ENCODE results near the gene SGCA. TPM values are rescaled to one million over a fixed set of nuclear protein-coding genes. Genes with fewer than 3 reads are reported as not detected.

The SGCA gene
- total and polyA plus RNA-seq, 9 of the 15 experiments (the other 6 are each of a cell fraction or from before 2014, with no cell fraction given): not detected

DNA sequence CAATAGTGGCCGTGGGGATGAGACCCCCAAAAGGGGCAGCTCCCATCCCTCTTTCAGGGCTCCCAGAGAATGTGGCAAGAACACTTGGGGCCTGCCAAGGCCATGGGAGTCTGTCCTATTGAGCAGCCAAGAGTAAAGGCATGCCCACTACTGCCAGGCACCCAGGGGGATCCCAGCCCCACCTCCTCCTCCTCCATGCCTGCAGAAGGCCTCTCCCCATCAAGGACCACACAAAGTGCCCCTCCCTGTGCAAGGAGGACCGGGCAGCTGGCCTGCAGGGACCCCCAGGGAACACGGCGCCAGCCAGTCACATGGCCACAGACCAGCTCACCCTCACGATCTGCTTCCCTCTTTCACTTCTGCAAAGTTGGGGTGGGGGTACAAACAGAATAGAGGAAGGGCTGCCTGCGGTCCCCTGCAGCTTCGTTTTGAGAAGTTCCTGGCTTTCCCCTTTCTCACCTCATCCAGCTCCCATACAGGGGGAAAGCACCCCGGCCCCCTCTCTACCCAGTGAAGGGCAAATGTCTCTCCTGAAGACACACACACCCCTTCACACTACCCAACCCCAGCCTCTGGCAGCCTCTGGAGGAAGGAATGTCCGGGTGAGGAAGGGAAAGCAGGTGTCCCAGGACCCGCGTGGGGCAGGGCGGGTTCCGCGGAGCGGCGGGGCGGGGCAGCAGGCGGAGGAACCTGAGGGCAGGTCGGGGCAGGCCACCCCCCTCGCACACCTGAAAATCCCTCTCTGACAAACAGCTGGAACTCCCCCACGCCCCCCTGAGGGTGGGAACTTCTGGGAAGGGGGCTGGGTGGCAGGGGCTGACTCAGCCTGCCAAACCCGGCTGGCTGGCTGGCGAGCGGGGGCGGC is 17.3 kb upstream of the SGCA start (continued):
- 0 out of 2 replicates have a peak, but pooled peaks have one; percentile 9 for TF ChIP-seq POLR2G (IDR thresholded peaks at IDR 0.05; ENCODE audit: low read depth, low read length)
- no peak for TF ChIP-seq SMC3 (conservative IDR thresholded peaks at IDR 0.05; ENCODE audit: insufficient read depth, low read depth, low read length)
- TF ChIP-seq, protein P1, sequence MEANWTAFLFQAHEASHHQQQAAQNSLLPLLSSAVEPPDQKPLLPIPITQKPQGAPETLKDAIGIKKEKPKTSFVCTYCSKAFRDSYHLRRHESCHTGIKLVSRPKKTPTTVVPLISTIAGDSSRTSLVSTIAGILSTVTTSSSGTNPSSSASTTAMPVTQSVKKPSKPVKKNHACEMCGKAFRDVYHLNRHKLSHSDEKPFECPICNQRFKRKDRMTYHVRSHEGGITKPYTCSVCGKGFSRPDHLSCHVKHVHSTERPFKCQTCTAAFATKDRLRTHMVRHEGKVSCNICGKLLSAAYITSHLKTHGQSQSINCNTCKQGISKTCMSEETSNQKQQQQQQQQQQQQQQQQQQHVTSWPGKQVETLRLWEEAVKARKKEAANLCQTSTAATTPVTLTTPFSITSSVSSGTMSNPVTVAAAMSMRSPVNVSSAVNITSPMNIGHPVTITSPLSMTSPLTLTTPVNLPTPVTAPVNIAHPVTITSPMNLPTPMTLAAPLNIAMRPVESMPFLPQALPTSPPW (CRISPR knock-in tag; IDR thresholded peaks at IDR 0.05): peak; percentile 61; the same call in 1 of the 2 replicates
- TF ChIP-seq PHB (CRISPR knock-in tag; IDR thresholded peaks at IDR 0.05): no peak
- TF ChIP-seq, protein P2, sequence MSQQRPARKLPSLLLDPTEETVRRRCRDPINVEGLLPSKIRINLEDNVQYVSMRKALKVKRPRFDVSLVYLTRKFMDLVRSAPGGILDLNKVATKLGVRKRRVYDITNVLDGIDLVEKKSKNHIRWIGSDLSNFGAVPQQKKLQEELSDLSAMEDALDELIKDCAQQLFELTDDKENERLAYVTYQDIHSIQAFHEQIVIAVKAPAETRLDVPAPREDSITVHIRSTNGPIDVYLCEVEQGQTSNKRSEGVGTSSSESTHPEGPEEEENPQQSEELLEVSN (IDR thresholded peaks at IDR 0.05; ENCODE audit: borderline replicate concordance in 1 of 2, extremely low read depth in 1 of 2, insufficient read depth in 1 of 2, insufficient read length in 1 of 2, low read depth in 1 of 2, low read length in 1 of 2, poor library complexity in 1 of 2, severe bottlenecking in 1 of 2): peak in 1 of 2 experiments; percentile 28
- TF ChIP-seq, protein P3, sequence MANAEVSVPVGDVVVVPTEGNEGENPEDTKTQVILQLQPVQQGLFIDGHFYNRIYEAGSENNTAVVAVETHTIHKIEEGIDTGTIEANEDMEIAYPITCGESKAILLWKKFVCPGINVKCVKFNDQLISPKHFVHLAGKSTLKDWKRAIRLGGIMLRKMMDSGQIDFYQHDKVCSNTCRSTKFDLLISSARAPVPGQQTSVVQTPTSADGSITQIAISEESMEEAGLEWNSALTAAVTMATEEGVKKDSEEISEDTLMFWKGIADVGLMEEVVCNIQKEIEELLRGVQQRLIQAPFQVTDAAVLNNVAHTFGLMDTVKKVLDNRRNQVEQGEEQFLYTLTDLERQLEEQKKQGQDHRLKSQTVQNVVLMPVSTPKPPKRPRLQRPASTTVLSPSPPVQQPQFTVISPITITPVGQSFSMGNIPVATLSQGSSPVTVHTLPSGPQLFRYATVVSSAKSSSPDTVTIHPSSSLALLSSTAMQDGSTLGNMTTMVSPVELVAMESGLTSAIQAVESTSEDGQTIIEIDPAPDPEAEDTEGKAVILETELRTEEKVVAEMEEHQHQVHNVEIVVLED (CRISPR knock-in tag; IDR thresholded peaks at IDR 0.05): no peak
- TF ChIP-seq NBN (IDR thresholded peaks at IDR 0.05; ENCODE audit: low read depth): no peak
- no peak for TF ChIP-seq FOXJ3 (CRISPR knock-in tag; IDR thresholded peaks at IDR 0.05)
- no peak for TF ChIP-seq RBM17 (IDR thresholded peaks at IDR 0.05; ENCODE audit: borderline replicate concordance, low read depth, low read length)
- no peak for TF ChIP-seq FOXA1 (IDR thresholded peaks at IDR 0.05; ENCODE audit: borderline replicate concordance)
- TF ChIP-seq, protein P4, sequence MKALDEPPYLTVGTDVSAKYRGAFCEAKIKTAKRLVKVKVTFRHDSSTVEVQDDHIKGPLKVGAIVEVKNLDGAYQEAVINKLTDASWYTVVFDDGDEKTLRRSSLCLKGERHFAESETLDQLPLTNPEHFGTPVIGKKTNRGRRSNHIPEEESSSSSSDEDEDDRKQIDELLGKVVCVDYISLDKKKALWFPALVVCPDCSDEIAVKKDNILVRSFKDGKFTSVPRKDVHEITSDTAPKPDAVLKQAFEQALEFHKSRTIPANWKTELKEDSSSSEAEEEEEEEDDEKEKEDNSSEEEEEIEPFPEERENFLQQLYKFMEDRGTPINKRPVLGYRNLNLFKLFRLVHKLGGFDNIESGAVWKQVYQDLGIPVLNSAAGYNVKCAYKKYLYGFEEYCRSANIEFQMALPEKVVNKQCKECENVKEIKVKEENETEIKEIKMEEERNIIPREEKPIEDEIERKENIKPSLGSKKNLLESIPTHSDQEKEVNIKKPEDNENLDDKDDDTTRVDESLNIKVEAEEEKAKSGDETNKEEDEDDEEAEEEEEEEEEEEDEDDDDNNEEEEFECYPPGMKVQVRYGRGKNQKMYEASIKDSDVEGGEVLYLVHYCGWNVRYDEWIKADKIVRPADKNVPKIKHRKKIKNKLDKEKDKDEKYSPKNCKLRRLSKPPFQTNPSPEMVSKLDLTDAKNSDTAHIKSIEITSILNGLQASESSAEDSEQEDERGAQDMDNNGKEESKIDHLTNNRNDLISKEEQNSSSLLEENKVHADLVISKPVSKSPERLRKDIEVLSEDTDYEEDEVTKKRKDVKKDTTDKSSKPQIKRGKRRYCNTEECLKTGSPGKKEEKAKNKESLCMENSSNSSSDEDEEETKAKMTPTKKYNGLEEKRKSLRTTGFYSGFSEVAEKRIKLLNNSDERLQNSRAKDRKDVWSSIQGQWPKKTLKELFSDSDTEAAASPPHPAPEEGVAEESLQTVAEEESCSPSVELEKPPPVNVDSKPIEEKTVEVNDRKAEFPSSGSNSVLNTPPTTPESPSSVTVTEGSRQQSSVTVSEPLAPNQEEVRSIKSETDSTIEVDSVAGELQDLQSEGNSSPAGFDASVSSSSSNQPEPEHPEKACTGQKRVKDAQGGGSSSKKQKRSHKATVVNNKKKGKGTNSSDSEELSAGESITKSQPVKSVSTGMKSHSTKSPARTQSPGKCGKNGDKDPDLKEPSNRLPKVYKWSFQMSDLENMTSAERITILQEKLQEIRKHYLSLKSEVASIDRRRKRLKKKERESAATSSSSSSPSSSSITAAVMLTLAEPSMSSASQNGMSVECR (CRISPR knock-in tag; IDR thresholded peaks at IDR 0.05): peak; percentile 47; the same call in 1 of the 2 replicates
- TF ChIP-seq, protein P5, sequence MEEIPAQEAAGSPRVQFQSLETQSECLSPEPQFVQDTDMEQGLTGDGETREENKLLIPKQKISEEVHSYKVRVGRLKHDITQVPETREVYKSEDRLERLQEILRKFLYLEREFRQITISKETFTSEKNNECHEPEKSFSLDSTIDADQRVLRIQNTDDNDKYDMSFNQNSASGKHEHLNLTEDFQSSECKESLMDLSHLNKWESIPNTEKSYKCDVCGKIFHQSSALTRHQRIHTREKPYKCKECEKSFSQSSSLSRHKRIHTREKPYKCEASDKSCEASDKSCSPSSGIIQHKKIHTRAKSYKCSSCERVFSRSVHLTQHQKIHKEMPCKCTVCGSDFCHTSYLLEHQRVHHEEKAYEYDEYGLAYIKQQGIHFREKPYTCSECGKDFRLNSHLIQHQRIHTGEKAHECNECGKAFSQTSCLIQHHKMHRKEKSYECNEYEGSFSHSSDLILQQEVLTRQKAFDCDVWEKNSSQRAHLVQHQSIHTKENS (CRISPR knock-in tag; IDR thresholded peaks at IDR 0.05): no peak
- no peak for TF ChIP-seq ZNF76 (CRISPR knock-in tag; IDR thresholded peaks at IDR 0.05; ENCODE audit: borderline replicate concordance)
- TF ChIP-seq EP400 (IDR thresholded peaks at IDR 0.05): peak; percentile 28; the same call in 1 of the 2 replicates
- no peak for TF ChIP-seq SMAD1 (IDR thresholded peaks at IDR 0.05; ENCODE audit: low read depth, low read length, partially characterized antibody)
- TF ChIP-seq TEAD1 (CRISPR knock-in tag; IDR thresholded peaks at IDR 0.05): peak; percentile 30 to 69; a peak in 1 of 4 replicates
